ENCODE data around the gene ARL8B. TPM values are rescaled to one million over a fixed set of nuclear protein-coding genes. Genes with fewer than 3 reads are reported as not detected.

Gene ARL8B
- total RNA-seq, 3 donors from 2014 or later = 47.2 to 68.5 (median 52.3) TPM

DNA sequence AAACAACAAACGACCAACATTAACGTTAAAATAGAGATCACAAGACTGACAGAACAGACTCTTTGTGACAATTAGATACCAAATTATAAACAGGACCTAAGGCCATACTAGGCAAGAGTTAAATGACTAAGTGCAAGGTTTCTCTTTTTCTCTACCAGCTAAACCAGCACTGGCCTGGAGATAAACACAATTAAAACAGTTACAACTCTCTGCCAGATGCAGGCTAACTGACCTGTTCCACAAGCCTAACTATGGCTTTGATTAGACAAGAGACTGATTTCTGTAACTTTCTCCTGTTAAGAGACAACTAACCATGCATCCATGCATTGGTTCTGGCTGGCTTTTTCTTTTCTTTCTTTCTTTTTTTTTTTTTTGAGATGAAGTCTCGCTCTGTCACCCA is 1.6 kb upstream of the ARL8B start:
- Histone ChIP-seq H3K36me3 (no peaks in the 10 kb centered on the region), H3K4me1 (peaks cover 0 to 6% of the 10 kb centered on the region in 2 donors), H3K9me3 (no peaks in the 10 kb centered on the region), H3K4me3 (no peak overlapping the region), H3K27me3 (no peaks in the 10 kb centered on the region), H3K27ac (no peak overlapping the region)
- TF ChIP-seq CTCF (IDR thresholded peaks at IDR 0.05) (no peak), POLR2AphosphoS5 (IDR thresholded peaks at IDR 0.05) (no peak), POLR2A (IDR thresholded peaks at IDR 0.05) (no peak)
- intact Hi-C loops (cut with DNase I; ENCODE audit: low total_unique reads) = loop anchor here (5.0 kb wide), 1 partner anchor 547 kb away; no protein-coding TSS in a partner anchor
- DNase-seq (ENCODE audit: low spot score in 2 of 2) = no peak

DNA sequence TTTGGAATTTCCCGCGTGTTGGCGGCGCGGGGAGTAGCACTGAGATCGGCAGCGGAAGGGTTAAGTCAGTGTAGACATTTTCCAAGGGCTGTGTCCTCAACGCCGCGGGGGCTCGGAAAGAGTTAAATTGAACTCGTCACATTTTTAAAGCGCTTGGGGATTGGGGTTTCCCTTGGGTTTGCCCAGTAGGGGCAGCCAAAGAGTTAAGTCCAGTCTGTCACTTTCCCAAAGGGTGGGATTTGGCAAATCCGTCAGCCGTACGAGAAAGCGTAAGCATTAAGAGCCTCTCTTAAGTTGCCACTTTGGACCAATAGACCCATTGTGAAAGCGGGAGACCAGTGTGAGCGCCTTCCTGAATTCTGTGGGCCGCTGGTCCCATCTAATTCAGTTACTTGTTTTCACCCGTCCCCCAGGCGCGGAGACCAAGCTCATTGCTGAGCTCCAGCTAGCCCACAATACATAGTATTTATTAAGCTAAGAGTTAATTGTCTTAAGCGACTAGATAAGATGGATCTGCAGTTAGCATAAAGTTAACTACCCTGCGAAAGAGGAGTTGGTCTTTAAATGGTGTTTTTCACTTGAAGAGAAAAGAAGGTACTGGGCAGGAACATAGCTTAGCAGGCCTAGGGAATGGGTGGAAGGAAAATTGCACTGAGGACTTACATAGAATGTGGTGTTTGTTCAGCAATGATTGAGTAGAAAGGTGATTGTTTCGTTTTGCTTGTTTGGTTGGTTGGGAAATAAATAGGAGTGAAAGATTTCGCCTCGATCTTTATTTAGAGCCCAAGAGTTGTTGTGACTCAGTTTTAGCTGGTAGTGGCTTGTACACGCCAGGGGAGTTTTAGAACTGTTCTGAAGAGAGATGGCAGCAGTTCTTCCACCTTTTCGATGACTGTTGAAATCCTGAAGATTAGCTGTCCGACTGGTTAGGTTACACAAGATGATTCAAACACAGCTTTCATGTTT is 932 bp downstream of the ARL8B start:
- peak overlapping the region; percentile 95 for H3K27ac ChIP-seq
- H3K36me3 ChIP-seq = no peaks in the 10 kb centered on the region
- H3K27me3 ChIP-seq = no peaks in the 10 kb centered on the region
- peak overlapping the region; percentile 77 to 100 (median 100) for H3K4me3 ChIP-seq
- TF ChIP-seq POLR2AphosphoS5 (IDR thresholded peaks at IDR 0.05) (peak in 1 of 3 donors; percentile 9), POLR2A (IDR thresholded peaks at IDR 0.05) (no peak)
- DNase-seq (ENCODE audit: low spot score in 2 of 2) = peak in 1 of 2 donors; percentile 25
- peaks cover 0 to 6% of the 10 kb centered on the region in 2 donors for H3K4me1 ChIP-seq
- H3K9me3 ChIP-seq = no peaks in the 10 kb centered on the region
- intact Hi-C loops (cut with DNase I; ENCODE audit: low total_unique reads) = loop anchor here (5.0 kb wide), 1 partner anchor 544 kb away; no protein-coding TSS in a partner anchor

DNA sequence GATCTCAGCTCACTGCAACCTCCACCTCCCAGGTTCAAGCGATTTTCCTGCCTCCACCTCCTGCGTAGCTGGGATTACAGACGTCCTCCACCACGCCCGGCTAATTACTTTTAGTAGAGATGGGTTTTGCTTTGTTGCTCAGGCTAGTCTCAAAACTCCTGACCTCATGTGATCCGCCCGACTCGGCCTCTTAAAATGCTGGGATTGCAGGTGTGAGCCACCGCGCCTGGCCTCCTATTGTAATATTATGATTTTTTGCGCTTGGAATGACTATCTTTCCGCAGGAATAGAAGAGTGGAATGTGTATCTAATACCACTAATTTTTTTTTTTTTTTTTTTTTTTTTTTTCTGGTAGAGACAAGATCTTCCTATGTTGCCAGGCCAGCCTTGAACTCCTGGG is 1.8 kb downstream of the ARL8B start:
- intact Hi-C loops (cut with DNase I; ENCODE audit: low total_unique reads) = loop anchor here (5.0 kb wide), 1 partner anchor 543 kb away; no protein-coding TSS in a partner anchor
- no peak for TF ChIP-seq CTCF (IDR thresholded peaks at IDR 0.05)
- TF ChIP-seq POLR2AphosphoS5 (IDR thresholded peaks at IDR 0.05) = no peak
- TF ChIP-seq POLR2A (IDR thresholded peaks at IDR 0.05) = no peak
- peak overlapping the region; percentile 77 to 100 (median 100) for H3K4me3 ChIP-seq
- no peak for DNase-seq (ENCODE audit: low spot score in 2 of 2)
- H3K27me3 ChIP-seq = no peaks in the 10 kb centered on the region
- H3K27ac ChIP-seq = peak overlapping the region; percentile 95
- peaks cover 0 to 6% of the 10 kb centered on the region in 2 donors for H3K4me1 ChIP-seq
- H3K36me3 ChIP-seq = no peaks in the 10 kb centered on the region
- no peaks in the 10 kb centered on the region for H3K9me3 ChIP-seq

GRCh38 chr3:5126586-5126985 is 4.5 kb downstream of the ARL8B start:
- peak overlapping the region in 1 of 2 donors; percentile 3 for H3K27ac ChIP-seq
- peaks cover 0 to 6% of the 10 kb centered on the region in 2 donors for H3K4me1 ChIP-seq
- no peaks in the 10 kb centered on the region for H3K36me3 ChIP-seq
- TF ChIP-seq POLR2AphosphoS5 (IDR thresholded peaks at IDR 0.05) = no peak
- TF ChIP-seq POLR2A (IDR thresholded peaks at IDR 0.05) = no peak
- no peak for TF ChIP-seq CTCF (IDR thresholded peaks at IDR 0.05)
- intact Hi-C loops (cut with DNase I; ENCODE audit: low total_unique reads) = no loop called here
- no peaks in the 10 kb centered on the region for H3K9me3 ChIP-seq
- no peak for DNase-seq (ENCODE audit: low spot score in 2 of 2)
- no peak overlapping the region for H3K4me3 ChIP-seq
- no peaks in the 10 kb centered on the region for H3K27me3 ChIP-seq

DNA sequence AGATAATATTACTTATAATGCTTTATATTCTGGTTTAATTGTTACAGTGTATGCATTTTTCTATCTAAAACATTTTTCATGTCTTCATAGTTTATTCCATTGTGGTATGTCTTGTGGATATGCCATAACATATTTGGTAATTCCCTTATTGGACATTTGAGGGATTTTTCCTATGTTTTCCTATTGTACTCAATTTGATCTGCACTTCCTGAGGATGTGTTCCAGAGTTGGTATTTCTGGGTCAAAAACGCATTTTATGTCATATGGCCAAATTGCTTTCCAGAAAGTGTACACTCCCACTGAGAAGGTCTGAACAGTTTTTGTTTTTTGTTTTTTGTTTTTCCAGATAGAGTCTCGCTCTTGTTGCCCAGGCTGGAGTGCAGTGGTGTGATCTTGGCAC is 6.8 kb downstream of the ARL8B start:
- DNase-seq (ENCODE audit: low spot score in 2 of 2) = no peak
- H3K27me3 ChIP-seq = no peaks in the 10 kb centered on the region
- no peak for TF ChIP-seq POLR2AphosphoS5 (IDR thresholded peaks at IDR 0.05)
- no peak for TF ChIP-seq CTCF (IDR thresholded peaks at IDR 0.05)
- no peak for TF ChIP-seq POLR2A (IDR thresholded peaks at IDR 0.05)
- H3K36me3 ChIP-seq = no peaks in the 10 kb centered on the region
- intact Hi-C loops (cut with DNase I; ENCODE audit: low total_unique reads) = no loop called here
- no peak overlapping the region for H3K27ac ChIP-seq
- H3K4me1 ChIP-seq = peaks cover 0 to 6% of the 10 kb centered on the region in 2 donors
- no peaks in the 10 kb centered on the region for H3K9me3 ChIP-seq
- no peak overlapping the region for H3K4me3 ChIP-seq

Data from breast epithelium (tissue), 4 donors.